ENCODE measurements around the gene FAM20B. TPM values are rescaled to one million over a fixed set of nuclear protein-coding genes. Genes with fewer than 3 reads are reported as not detected.

Gene FAM20B
- total RNA-seq, 1 experiment from 2014 or later, result 35.4 TPM

GRCh38 chr1:179016706-179017382 is 8.8 kb upstream of the FAM20B start:
- Histone ChIP-seq H3K23me2 (ENCODE audit: insufficient read length, low read depth, low read length, poor library complexity, severe bottlenecking) (no peaks in the 10 kb centered on the region), H2AFZ (ENCODE audit: low read length) (no peak overlapping the region), H3K14ac (ENCODE audit: insufficient read depth, low read length) (no peak overlapping the region), H4K91ac (ENCODE audit: insufficient read length, low read depth, low read length) (no peak overlapping the region), H4K20me1 (ENCODE audit: control insufficient read depth, insufficient read depth, insufficient read length) (no peaks in the 10 kb centered on the region), H2BK120ac (ENCODE audit: low read depth, low read length, poor library complexity, severe bottlenecking) (no peak overlapping the region), H3K9me3 (ENCODE audit: control insufficient read depth, low read depth, low read length) (no peaks in the 10 kb centered on the region), H3K4me2 (ENCODE audit: insufficient read depth, insufficient read length, low read length) (no peak overlapping the region), H2BK20ac (ENCODE audit: low read depth, low read length, poor library complexity, severe bottlenecking) (no peak overlapping the region), H2BK15ac (ENCODE audit: low read depth, low read length) (no peak overlapping the region), H2AK5ac (ENCODE audit: insufficient read length, low read length) (no peak overlapping the region), H4K8ac (replicated peaks; ENCODE audit: insufficient read length, low read depth, low read length) (no peak overlapping the region), H3K79me1 (ENCODE audit: insufficient read depth, low read depth, low read length, poor library complexity, severe bottlenecking) (no peaks in the 10 kb centered on the region), H3T11ph (ENCODE audit: low read length) (no peak overlapping the region), H4K5ac (ENCODE audit: insufficient read length, low read depth, low read length) (no peak overlapping the region), H3K79me2 (ENCODE audit: insufficient read depth, low read length) (no peaks in the 10 kb centered on the region), H3K18ac (ENCODE audit: insufficient read length, low read depth, low read length) (no peak overlapping the region), H3K9ac (ENCODE audit: extremely low read depth, insufficient read length, low read length) (no peak overlapping the region), H3K4me1 (ENCODE audit: insufficient read depth, low read length) (no peaks in the 10 kb centered on the region), H2BK12ac (ENCODE audit: insufficient read length, low read depth, low read length) (no peak overlapping the region), H3K23ac (ENCODE audit: insufficient read length, low read depth, low read length) (no peak overlapping the region), H3K56ac (ENCODE audit: insufficient read length, low read depth, low read length) (no peak overlapping the region), H3K4ac (ENCODE audit: low read depth, low read length) (no peak overlapping the region), H2BK5ac (ENCODE audit: insufficient read length, low read length) (no peak overlapping the region), H3K27me3 (ENCODE audit: insufficient read depth, low read length) (no peaks in the 10 kb centered on the region), H3K27ac (ENCODE audit: insufficient read length, low read depth, low read length) (no peak overlapping the region)
- Mint-ChIP-seq H3K4me1 (no peaks in the 10 kb centered on the region), H3K27me3 (ENCODE audit: low read depth) (peaks cover 3% of the 10 kb centered on the region), H3K4me3 (no peak overlapping the region), H3K36me3 (ENCODE audit: insufficient read depth in 1 of 3, low read depth in 3 of 3) (no peaks in the 10 kb centered on the region), H3K9me3 (no peaks in the 10 kb centered on the region; a peak in 1 of 5 replicates), H3K27ac (peak overlapping the region in 1 of 3 experiments; percentile 69; a peak in 1 of 7 replicates)
- no peak for DNase-seq
- TF ChIP-seq, protein P1, sequence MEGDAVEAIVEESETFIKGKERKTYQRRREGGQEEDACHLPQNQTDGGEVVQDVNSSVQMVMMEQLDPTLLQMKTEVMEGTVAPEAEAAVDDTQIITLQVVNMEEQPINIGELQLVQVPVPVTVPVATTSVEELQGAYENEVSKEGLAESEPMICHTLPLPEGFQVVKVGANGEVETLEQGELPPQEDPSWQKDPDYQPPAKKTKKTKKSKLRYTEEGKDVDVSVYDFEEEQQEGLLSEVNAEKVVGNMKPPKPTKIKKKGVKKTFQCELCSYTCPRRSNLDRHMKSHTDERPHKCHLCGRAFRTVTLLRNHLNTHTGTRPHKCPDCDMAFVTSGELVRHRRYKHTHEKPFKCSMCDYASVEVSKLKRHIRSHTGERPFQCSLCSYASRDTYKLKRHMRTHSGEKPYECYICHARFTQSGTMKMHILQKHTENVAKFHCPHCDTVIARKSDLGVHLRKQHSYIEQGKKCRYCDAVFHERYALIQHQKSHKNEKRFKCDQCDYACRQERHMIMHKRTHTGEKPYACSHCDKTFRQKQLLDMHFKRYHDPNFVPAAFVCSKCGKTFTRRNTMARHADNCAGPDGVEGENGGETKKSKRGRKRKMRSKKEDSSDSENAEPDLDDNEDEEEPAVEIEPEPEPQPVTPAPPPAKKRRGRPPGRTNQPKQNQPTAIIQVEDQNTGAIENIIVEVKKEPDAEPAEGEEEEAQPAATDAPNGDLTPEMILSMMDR (conservative IDR thresholded peaks at IDR 0.05), result no peak
- no CpG with 5 or more reads among the region's 5 CpGs for WGBS (ENCODE audit: extremely low coverage, insufficient read length, low lambda C conversion rate)

All from H9 (cell line).